ENCODE measurements around the gene PAX5.

PAX5 gene

DNA sequence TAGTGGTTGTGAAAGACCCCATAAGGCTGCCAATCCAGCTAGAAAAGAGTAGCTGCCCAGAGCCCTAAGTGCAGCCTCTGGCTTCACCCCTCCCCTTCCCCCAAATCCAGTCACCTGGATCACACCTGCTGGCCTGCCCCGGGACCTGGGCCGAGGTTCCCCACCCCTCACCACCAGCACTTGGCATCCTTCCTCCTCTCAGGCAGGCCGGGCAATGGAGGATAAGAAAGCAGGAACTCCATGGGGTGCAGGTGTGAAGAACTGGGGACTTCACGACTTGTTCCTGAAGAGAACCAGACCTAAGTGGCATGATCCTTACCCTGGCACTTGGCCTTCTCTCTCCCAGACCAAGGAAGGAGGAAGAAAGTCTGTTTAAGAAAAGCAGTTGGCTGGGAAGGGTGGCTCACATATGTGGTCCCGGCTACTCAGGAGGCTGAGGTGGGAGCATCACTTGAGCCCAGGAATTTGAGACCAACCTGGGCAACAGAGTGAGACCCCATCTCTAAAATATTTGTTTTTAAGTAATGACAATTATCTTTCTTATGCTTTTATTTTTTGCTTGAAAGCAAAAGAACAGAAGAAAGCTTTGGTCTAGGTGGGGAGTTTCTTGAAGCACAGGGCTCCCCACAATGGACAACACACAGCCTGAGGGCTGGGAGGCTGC, 131.1 kb downstream of the PAX5 start:
- no peak for DNase-seq (ENCODE audit: low read depth, low spot score)

DNA sequence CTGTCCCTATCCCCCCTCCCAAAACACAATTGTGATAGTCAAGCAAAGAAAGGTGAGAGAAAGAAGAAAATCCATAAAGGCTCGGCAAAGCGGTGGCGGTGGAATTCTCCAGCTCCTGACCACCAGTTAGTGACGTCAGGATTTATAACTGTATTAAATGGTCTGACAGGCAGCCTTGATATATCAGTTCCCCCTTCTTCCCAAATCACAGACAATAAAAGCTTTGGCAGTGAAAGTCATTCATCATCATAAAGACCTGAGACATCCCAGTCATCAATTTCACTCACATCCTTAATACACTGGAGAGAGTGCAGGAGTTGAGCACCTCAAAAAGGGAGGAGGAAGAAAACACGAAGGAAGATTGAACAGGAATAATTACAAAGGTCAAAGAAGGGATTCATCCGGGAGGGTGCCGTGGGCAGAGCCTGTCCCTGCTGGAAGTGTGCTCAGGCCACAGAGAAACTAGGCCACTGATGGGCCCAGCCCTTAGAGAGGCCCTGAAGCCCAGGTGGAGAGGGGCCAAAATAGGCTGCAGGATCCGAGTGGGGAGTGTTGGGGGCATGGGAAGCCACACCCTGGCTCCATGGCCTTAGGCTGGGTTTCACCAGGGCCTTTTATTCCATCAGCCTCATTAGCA, 131.9 kb downstream of the PAX5 start:
- no peak for DNase-seq (ENCODE audit: low read depth, low spot score)

DNA sequence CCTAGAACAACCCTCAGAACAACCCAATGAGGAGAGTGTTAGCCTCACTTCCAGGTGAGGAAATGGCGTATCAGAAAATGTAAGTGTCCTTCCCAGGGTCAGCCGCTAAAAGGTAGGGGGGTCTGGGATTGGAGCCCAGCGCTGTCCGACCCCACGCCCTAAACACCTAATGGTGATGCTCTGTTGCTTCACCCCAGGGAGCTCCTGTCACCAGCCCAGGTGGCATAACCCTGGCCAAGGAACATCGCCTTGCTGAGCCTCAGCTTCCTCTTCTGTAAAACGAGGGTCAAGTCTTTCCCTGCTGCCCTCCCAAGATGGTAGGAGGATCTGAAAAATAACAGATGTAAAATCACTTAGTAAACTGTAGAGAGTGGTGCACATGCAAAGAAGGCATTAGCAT, 132.5 kb downstream of the PAX5 start:
- DNase-seq (ENCODE audit: low read depth, low spot score), result no peak

DNA sequence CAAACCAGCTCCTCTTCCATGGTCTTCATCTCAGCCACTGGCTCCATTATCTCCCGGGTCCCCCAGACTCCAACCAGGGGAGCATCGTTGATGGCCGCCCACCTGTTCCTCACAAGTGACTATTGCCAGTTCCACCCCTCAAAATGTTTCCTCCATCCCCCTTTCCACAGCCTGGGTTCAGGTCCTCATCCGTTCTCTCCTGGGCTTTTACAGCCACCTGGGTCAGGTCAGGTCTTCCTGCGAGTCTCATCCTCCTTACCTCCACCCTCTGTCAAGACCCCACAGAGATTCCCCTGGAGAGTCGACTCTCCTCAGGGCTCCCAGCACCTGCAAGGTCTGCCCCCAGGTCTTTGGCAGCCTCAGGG, 133.2 kb downstream of the PAX5 start:
- DNase-seq (ENCODE audit: low read depth, low spot score), result no peak

DNA sequence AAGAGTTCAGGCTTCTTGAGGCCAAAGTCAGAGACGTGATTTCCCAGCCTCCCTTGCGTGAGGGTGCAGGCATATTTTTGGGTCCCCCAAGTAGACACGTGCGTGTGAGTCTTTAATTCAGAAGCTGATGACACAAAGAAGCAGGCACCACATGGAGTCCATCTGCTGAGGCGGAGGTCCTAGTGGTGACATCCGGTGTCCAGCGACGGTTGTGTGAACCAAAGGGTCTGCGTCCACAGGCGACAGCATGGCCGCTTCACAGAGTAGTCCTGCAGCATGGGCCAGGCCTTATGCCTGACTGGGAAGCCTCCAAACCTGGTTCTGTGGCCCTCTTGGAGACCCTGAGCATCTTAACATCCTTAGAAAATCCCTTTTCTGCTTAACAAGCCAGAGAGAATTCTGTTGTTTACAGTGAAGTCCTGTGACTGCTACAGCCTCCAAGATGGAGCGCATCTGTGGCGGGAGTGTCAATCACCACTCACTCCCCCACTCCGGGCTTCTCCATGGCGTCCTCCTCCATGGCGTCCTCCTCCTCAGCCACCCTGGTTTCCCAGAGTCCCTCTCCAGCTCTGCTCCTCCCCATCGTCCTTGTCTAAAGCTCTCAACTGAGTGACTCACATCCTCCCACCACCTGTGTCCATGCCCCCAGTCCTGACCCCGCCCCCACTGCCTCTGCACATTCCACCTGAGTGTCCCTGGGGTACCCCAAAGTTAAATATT, 133.8 kb downstream of the PAX5 start:
- DNase-seq (ENCODE audit: low read depth, low spot score), result no peak

DNA sequence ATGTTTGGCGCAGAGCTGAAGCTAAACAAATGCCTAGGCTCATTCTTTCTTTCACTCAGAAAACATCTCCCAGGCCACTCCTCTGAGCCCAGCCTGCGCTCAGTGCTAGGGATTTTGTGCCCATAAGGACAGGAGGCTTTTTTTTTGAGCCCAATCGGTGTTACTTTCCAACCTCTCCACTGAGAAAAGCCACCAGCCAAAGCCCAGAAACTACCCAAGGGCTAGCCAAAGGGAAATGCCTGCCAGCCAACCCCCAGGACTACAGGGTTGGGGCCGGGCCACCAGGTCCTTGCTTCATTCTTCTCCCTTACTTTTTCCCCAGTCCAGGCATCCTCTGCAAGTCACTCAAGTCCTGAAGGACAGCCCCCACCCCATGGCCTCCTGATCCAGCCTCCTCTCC, 134.7 kb downstream of the PAX5 start:
- no peak for DNase-seq (ENCODE audit: low read depth, low spot score)

DNA sequence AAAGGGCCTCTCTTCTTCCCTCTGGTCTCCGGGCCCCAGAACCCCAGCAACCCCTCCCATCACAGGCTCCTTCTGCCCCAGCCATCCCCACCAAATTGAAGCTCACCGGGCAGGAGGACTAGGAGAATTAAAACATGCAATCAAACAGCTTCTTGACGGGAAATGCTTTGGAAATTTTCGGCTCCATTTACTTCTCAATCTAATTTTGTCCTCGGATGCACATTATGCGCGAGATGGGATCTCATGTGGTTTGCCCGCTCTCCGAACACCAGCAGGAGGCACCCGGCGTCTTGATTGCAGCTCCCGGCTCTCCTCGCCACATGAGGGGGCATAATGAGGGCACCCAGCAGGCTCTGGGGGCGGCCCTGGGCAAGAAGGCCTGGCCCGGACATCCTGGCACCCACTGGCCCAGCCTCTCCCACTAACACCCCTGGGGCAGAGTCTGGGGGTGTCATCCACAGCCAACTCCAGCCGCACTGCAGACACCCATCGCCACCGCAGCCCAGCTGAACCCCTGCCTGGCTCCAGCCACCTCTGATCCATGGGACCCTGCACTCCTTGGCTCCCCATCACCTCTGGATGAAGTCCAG, 135.5 kb downstream of the PAX5 start:
- DNase-seq (ENCODE audit: low read depth, low spot score), result no peak

DNA sequence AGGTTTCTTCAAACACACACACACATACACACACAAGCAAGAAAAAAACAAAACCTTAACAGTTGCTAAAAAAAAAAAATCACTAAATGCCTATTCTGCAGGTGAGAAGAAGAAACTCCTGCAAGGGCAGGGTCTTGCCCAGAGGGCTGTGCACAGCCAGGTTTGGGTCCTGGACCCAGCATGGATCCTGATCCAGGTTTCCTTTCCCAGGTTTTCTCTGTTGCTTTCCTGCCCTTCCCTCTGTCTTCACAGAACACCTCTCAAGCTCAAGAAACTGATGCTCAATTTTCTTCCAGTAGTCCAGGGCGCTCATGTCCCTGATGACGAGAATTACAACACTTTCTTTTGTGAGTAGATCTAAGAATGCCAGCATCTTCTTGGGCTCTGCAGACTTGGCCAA, 136.6 kb downstream of the PAX5 start:
- DNase-seq (ENCODE audit: low read depth, low spot score), result no peak

DNA sequence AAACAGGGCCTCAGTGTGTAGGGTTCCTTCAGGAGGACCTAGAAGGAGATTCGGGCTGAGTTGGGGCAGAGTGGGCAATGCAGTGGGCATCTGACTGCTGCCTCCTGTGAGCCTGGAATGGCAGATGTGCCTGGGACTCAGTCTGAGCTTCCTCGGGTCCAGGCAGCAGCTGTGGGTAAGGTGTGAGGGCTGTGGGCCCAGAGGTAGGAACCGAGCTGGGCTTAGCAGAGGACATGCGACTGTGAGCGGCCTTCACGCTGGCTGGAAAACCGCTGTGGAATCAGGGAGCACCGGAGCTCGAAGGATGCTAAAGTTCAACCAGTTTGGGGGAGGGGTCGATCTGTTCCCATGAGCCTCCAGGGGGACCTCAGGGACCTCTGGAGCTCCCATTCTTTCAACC, 137.0 kb downstream of the PAX5 start:
- no peak for DNase-seq (ENCODE audit: low read depth, low spot score)

DNA sequence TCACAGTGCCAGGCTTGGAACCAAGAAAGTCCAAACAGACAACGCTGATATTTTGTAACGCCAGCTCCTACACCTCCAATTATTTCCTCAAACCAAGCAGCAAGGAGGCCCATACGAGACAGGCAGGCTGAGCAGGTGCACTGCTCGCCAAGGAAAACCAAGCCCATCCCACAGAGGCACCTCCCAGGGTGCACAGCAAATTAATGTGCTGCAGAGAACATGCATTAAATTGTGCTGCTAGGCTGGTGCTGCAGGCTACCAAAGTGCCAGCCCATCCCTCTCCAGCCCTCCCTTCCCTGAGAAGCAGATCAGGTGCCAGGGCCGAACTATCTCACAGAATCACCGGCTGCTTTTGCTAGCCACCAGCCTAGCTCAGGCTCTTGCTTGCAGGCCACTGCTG, 137.8 kb downstream of the PAX5 start:
- no peak for DNase-seq (ENCODE audit: low read depth, low spot score)

DNA sequence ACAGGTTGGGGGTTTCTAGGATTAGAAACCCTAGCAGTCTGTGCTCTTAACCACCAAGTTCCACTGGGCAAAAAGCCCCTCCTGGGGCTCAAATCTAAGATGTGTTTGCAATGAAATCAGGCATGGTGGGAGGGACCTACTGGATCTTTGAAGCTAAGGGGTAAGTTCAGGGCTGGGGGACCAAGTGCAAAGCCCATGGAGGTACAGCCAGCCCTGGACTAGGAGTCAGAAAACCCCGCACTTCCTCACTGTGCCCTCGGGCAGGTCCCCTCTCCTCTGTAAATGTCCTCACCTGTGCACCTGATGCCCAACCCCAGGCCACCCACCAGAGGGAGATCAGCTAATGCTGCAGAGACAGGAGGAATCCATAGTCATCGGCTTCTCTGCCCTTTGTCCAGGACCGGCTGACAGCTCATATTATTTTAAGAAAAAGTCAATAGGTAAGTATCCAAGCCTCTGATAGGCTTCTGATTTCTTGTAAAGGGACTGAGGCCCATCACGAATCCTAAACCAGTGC, 138.3 kb downstream of the PAX5 start:
- no peak for DNase-seq (ENCODE audit: low read depth, low spot score)

DNA sequence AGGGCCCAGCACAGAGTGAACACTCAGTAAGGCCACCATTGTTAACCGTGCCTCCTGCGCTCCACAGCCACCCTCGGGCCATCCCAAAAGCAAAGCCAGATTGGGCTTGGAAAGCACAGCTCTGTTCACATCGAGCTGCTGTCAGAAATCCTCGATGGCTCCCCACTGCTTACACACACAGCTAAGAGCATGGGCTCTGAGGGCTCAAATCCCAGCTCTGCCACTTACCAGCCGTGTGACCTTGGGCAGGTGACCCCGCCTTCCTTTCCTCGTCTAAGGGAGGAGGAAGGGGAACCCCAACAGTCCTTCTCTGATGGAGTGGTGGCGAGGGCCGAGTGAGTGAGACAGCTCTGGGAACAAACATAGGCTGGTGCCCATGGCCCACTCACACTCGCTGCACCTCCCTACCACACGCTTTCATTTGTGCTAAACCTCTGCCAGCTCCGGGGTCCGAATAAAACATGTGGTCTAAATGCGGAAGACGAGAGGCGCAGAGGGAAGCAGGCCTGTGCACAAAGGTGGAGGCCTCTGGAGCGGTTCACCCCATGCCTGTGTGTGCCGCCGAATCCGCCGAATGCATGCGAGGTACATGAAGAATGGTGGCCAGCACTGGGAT, 139.3 kb downstream of the PAX5 start:
- DNase-seq (ENCODE audit: low read depth, low spot score), result no peak

DNA sequence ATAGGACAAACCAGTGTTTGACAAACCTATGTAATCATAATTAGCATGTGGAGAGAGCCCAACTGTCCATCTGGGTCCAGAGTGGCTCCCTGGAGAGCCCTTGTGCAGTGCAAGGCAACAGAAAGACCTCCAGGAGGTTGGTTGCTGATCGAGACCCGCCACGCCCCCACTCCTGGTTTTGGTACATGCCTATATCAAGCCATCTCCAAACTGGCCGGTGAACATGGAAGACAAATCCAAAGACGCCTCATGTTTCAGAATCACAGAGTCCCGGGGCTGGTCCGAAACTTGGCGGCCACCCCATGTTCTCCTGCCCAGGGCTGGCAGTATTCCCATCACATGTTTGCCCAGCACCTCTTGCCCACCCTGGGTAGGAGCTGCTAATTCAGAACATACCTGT, 140.2 kb downstream of the PAX5 start:
- no peak for DNase-seq (ENCODE audit: low read depth, low spot score)

DNA sequence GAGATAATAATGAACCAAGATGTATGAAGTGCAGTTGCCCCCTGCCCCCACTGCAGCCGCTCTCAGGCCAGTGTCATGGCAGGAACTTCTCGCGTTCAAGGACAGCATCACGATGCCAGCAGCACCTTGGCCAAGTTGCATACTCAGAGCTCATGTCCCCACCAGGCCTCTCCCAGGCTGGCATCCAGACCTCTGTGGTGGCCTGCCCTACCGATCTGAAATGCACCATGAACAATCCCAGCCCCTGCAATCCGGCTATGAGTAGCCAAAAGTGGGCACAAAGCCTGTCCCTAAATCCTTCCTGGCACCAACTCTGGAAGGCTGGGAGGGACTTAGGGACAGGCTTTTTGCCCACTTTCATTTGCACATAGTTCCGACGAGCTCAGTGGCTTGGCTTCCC, 140.9 kb downstream of the PAX5 start:
- DNase-seq (ENCODE audit: low read depth, low spot score), result no peak

DNA sequence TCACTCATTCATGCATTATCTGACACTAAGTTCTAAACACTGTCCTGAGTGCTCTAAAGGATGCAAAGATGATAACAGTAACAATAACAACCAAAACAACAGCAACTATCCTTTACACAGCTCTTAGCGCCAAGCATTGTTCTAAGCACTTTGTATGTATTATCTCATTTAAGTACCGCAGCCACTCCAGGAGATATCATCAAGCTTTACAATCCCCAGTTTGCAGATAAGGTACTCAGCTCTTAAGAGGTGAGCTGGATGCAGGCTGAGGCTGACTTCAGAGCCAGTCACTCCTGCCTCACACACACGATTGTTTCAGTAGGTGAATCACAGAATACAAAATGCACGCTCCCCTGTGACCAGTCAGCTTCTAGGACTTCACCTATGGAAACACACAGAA, 141.8 kb downstream of the PAX5 start:
- no peak for DNase-seq (ENCODE audit: low read depth, low spot score)

DNA sequence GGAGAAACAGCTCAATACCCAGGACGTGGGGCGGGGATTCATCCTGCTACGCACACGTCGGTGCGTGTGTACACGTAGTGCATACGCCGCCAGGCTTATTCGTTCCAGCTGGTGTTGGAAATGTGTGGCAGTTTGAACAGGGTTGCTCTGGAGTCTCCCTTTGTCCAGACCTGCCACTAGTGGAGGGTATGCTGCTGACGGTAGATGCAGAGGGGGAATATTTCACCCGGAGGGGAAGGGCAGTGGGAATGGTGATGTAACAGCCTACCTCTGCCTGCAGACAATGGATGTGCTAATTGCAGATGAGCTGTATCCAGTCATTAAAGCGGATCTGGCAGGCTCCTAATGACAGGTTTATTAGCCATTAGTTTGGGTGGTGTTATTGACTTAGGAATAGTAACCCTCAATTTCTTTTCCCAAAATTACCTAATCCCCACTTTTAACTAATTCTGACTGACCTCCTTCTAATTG, 142.7 kb downstream of the PAX5 start:
- DNase-seq (ENCODE audit: low read depth, low spot score), result no peak

DNA sequence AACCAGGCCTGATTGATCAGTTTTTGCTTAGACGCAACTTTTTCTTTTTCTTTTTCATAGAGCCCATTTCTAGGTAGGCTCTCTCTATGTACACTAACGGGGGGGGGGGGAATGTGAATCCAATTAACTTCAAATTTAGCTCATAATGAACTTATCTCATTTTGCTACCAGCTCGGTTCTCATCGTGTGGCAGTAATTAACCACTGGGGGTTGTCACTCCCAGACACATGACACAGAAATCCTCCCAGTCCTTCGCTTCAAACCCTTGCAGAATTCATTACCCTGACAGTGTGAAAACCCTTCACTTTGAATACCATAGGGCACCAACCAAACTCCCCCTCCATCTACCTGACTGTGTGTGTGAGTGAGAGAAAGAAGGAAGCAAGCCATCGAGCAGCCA, 144.2 kb downstream of the PAX5 start:
- DNase-seq (ENCODE audit: low read depth, low spot score), result no peak

DNA sequence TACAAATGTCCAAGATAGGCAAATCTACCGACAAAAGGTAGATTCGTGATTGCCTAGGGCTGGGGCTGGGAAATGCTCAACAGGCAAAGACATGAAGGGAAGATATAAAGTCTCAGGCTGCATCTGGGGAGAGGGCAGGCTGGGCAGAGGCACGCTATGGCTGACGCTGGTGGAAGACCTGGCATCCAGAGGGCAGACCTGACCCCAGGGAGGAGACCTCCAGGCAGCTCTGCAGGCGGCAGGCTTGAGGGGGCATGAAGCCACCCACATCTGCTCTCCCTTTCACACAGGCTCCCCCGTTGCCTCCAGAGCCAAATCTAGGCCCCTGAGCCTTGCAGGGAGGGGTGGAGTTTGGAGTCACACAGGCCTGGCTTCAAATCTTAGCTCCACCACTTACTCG, 145.5 kb downstream of the PAX5 start:
- no peak for DNase-seq (ENCODE audit: low read depth, low spot score)

DNA sequence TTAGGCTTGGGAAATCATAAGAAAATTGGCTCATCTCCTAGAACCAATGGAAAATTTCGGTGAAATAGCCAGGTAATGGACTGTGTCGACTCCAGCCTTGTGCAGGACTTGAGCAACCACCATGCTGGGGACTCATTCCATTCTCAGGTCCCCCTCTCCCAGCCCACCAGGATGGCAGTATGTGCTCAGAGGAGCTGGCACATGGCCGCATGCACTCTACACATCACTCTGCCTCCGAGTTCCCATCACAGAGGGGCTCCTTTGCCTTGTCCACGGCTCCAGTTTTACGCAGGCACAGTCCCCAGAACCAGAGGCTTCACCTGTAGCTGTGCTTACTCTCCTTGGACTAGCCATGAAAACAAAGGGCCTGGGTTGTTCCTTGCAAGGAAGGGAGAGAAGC, 149.3 kb downstream of the PAX5 start:
- no peak for DNase-seq (ENCODE audit: low read depth, low spot score)

DNA sequence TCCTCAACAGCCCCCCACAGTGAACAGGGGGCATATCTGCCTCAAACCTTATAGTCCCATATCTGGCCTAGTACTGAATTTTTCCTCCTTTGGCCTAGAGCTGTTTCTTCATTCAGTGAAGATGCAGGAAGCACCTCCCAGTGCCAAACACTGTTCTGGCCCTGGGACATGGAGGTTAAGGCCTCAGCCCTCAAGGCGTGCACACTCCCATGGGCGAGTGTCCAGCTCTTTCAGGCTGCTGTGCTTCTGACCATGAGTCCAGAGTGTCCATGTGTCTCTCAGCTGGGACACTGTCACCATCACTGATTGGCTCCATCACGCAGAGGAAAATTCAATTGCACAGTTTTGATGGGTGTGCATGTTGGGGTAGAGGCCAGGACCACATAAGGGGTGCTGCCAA, 151.5 kb downstream of the PAX5 start:
- no peak for DNase-seq (ENCODE audit: low read depth, low spot score)

DNA sequence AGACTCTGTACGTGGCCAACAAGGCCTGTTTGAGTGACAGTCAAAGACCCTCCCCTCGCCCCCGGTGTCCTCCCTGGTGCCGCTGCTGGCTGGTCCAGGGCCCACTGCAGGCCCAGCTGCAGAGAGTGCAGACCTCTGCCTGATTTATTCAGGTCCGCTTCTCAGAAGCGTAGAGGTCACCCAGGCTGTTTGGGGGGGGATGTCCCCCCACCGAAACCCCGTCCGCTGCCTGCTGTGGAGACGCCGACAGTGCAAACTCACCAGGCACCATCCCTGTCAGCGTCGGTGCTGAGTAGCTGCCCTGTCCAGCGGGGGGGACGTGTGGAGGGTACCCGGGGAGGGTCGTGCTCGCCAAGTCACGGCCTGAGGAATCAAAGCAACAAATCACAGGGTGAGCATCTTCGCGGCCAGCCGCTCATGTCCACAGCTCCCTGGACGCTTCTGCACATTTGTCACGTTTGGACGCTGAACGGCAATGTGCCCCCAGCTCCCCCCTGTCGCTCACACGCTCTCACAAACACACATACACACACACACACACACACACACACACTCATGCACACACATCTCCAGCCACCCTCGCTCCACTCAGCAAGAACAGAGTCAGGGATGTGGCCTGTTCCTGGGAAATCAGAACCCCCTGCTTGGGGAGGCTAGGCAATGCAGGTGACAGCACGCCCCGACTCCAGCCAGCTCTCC, 152.2 kb downstream of the PAX5 start:
- DNase-seq (ENCODE audit: low read depth, low spot score), result no peak

DNA sequence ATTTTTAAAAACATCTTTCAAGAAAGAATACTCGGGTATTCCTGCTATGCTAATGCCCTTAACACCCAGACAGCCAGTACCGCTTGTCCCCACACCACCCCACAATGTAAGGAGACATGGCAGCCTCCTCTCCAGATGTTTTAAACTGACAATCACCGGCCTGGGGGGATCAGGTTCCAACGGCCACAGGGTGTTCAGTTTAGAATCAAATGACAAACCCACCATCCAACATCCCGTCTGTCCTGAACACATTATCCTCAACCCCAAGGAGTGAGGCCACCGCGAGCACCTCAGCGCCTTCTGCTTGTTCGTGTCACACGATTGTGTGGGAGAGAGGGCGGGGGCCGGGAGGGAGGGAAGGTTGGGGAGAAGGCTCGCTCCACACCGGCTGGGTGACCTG, 152.8 kb downstream of the PAX5 start:
- no peak for DNase-seq (ENCODE audit: low read depth, low spot score)
